ENCODE measurements around the gene CEP192.
A peak's percentile ranks its signal among the peaks of the same experiment; 100 is the strongest.

Gene CEP192

GRCh38 chr18:13018374-13018773 is 27.2 kb downstream of the CEP192 start:
- no peak for TF ChIP-seq CTCF (conservative IDR thresholded peaks at IDR 0.05)
- no peak overlapping the region for H3K27ac ChIP-seq

GRCh38 chr18:13019301-13019700 is 28.1 kb downstream of the CEP192 start:
- no peak overlapping the region for H3K27ac ChIP-seq
- TF ChIP-seq CTCF (conservative IDR thresholded peaks at IDR 0.05) = no peak

- no peak for TF ChIP-seq CTCF (conservative IDR thresholded peaks at IDR 0.05)
- no peak overlapping the region for H3K27ac ChIP-seq
Observed at GRCh38 chr18:13022644-13023043, 31.5 kb downstream of the CEP192 start.

GRCh38 chr18:13025233-13025632 is 34.1 kb downstream of the CEP192 start:
- TF ChIP-seq CTCF (conservative IDR thresholded peaks at IDR 0.05) = no peak
- peak overlapping the region; percentile 91 for H3K27ac ChIP-seq

- no peak for TF ChIP-seq CTCF (conservative IDR thresholded peaks at IDR 0.05)
Observed at GRCh38 chr18:13026583-13027270, 35.6 kb downstream of the CEP192 start.

GRCh38 chr18:13028869-13029268 is 37.7 kb downstream of the CEP192 start:
- H3K27ac ChIP-seq = peak overlapping the region; percentile 91
- TF ChIP-seq CTCF (conservative IDR thresholded peaks at IDR 0.05) = no peak

More at GRCh38 chr18:13026583-13027270, 35.6 kb downstream of the CEP192 start:
- peak overlapping the region; percentile 91 for H3K27ac ChIP-seq

- H3K27ac ChIP-seq = no peak overlapping the region
- TF ChIP-seq CTCF (conservative IDR thresholded peaks at IDR 0.05) = no peak
Observed at GRCh38 chr18:13032173-13032572, 41.0 kb downstream of the CEP192 start.

All from VCaP (cell line).